Activated CD4-positive, alpha-beta T cell treated with anti-CD3 and anti-CD28 coated beads, Interleukin-2, Interleukin-4, amounts not matched to agents 100 ng/mL and 50 ng/mL, durations not matched to agents 16 hours and 8 hours (primary cell): ENCODE results near the gene HSPB1.
"Not testable (repeated sequence)": the region's sequence is repeated elsewhere in the genome, so short reads cannot be mapped to it uniquely, and the experiment has no call there.

ENCODE experiments used
- DNase-seq: peaks from one replicate; pipeline ENCODE4 v3.0.0-alpha.2; 2020; ENCODE audit warnings: low spot score

Gene HSPB1

GRCh38 chr7:76302347-76303201 lies at the start of gene HSPB1:
Gene HSPB1 (plus strand): TSS chr7:76302673. CDS start chr7:76302713, 40 bp downstream.
- DNase-seq, result peak; percentile 25

- DNase-seq, result no peak
These were observed 47.7 kb upstream of the HSPB1 start for GRCh38 chr7:76254781-76255180.

GRCh38 chr7:76257973-76258372 lies 44.5 kb upstream of the HSPB1 start:
- DNase-seq, result no peak

- DNase-seq, result no peak
These were observed 43.1 kb upstream of the HSPB1 start for GRCh38 chr7:76259124-76260093.

- DNase-seq, result peak; percentile 46
These were observed 42.2 kb upstream of the HSPB1 start for GRCh38 chr7:76260171-76260703.

GRCh38 chr7:76261329-76261728 lies 41.1 kb upstream of the HSPB1 start:
- DNase-seq, result no peak

GRCh38 chr7:76261931-76262330 lies 40.5 kb upstream of the HSPB1 start:
- DNase-seq, result no peak

- DNase-seq, result peak; percentile 30
These were observed 39.6 kb upstream of the HSPB1 start for GRCh38 chr7:76262683-76263402.

- no peak for DNase-seq
These were observed 37.2 kb upstream of the HSPB1 start for GRCh38 chr7:76265299-76265698.

- DNase-seq, result no peak
These were observed 35.2 kb upstream of the HSPB1 start for GRCh38 chr7:76267107-76267893.

GRCh38 chr7:76267894-76268183 lies 34.6 kb upstream of the HSPB1 start:
- DNase-seq, result no peak

- DNase-seq, result no peak
These were observed 34.1 kb upstream of the HSPB1 start for GRCh38 chr7:76268376-76268775.

GRCh38 chr7:76269895-76270294 lies 32.6 kb upstream of the HSPB1 start:
- DNase-seq, result no peak

GRCh38 chr7:76271384-76271783 lies 31.1 kb upstream of the HSPB1 start:
- DNase-seq, result not testable (repeated sequence)

GRCh38 chr7:76272142-76272541 lies 30.3 kb upstream of the HSPB1 start:
- no peak for DNase-seq

GRCh38 chr7:76272851-76273497 lies 29.5 kb upstream of the HSPB1 start:
- no peak for DNase-seq

- no peak for DNase-seq
These were observed 29.0 kb upstream of the HSPB1 start for GRCh38 chr7:76273503-76273902.

GRCh38 chr7:76278540-76278939 lies 23.9 kb upstream of the HSPB1 start:
- no peak for DNase-seq

GRCh38 chr7:76280408-76280807 lies 22.1 kb upstream of the HSPB1 start:
- no peak for DNase-seq

GRCh38 chr7:76281006-76281705 lies 21.3 kb upstream of the HSPB1 start:
- DNase-seq, result no peak
